A673 (cell line): ENCODE results near the gene SETX. TPM values are rescaled to one million over a fixed set of nuclear protein-coding genes. Genes with fewer than 3 reads are reported as not detected.

Experiments used
- BruUV-seq: library from RNA; stranded (reverse); fragments of 400-500 nt; replicated peaks from 2 replicates; lab custom pipeline; 2021; lab: Mats Ljungman, UMichigan
- CTCF ChIA-PET: fragments of 300-600 bp; sonication (Branson Sonifier 250); formaldehyde crosslinking; loops from one replicate; lab custom pipeline; 2022; ENCODE audit warnings: antibody characterized with exemption; lab: Charles Lee
- POLR2A ChIA-PET: fragments of 300-600 bp; sonication (Branson Sonifier 250); formaldehyde crosslinking; loops from one replicate; lab custom pipeline; 2022; ENCODE audit warnings: antibody characterized with exemption; ENCODE audit not compliant: low non-redundant PET; lab: Charles Lee
- DNase-seq: peaks from one replicate; pipeline ENCODE4 v3.0.0-alpha.2; 2015; ENCODE audit warnings: low spot score
- H3K27ac ChIP-seq: fragments of 200-600 bp; sonication (generic); 2 replicates; pipeline ENCODE4 v1.5.1; 2016; ENCODE audit warnings: mixed run types, low read depth, mild to moderate bottlenecking, mixed read lengths, antibody characterized with exemption, low read length; ENCODE audit not compliant: poor library complexity, severe bottlenecking
- H3K27me3 ChIP-seq: fragments of 200-600 bp; sonication (generic); replicated peaks from 2 replicates; pipeline ENCODE4 v1.6.1; 2017; ENCODE audit warnings: mixed run types, low read depth, mild to moderate bottlenecking, mixed read lengths, antibody characterized with exemption, low read length; ENCODE audit not compliant: insufficient read depth, poor library complexity
- H3K36me3 ChIP-seq: fragments of 200-600 bp; sonication (generic); 2 replicates; pipeline ENCODE4 v1.6.1; 2016; ENCODE audit warnings: mixed run types, mild to moderate bottlenecking, mixed read lengths, antibody characterized with exemption, low read length; ENCODE audit not compliant: insufficient read depth, poor library complexity, severe bottlenecking
- H3K4me1 ChIP-seq: fragments of 200-600 bp; sonication (generic); 2 replicates; pipeline ENCODE4 v1.6.1; 2017; ENCODE audit warnings: mixed run types, mild to moderate bottlenecking, mixed read lengths, antibody characterized with exemption, low read length; ENCODE audit not compliant: insufficient read depth, poor library complexity, severe bottlenecking
- H3K4me3 ChIP-seq: fragments of 200-600 bp; sonication (generic); 2 replicates; pipeline ENCODE4 v1.5.1; 2016; ENCODE audit warnings: low read depth, mixed run types, mild to moderate bottlenecking, mixed read lengths, low read length; ENCODE audit not compliant: poor library complexity, severe bottlenecking
- H3K9me3 ChIP-seq: fragments of 200-600 bp; sonication (generic); 2 replicates; pipeline ENCODE4 v1.6.1; 2016; ENCODE audit warnings: mixed run types, low read depth, mild to moderate bottlenecking, mixed read lengths, antibody characterized with exemption, low read length; ENCODE audit not compliant: poor library complexity, severe bottlenecking
- CTCF ChIP-seq: fragments of 300-800, 200-600 bp; sonication (generic); conservative IDR thresholded peaks from 2 replicates; pipeline ENCODE4 v1.5.1; 2017; ENCODE audit warnings: low read depth, mild to moderate bottlenecking, antibody characterized with exemption, low read length, moderate library complexity, mixed read lengths
- EZH2 ChIP-seq: fragments of 200-600 bp; sonication (generic); IDR thresholded peaks from 2 replicates; pipeline ENCODE4 v1.6.1; 2017; ENCODE audit warnings: borderline replicate concordance, low read depth, mild to moderate bottlenecking, mixed read lengths, antibody characterized with exemption, low read length; ENCODE audit not compliant: poor library complexity, severe bottlenecking
- intact Hi-C: fragments of 100-400 bp; cut with micrococcal nuclease; formaldehyde crosslinking; loops from one replicate; pipeline ENCODE4 v1.10.0; 2022; ENCODE audit not compliant: unreplicated experiment
- total RNA-seq: library from RNA; stranded (reverse); gene quantifications from 2 replicates; pipeline ENCODE4 v1.2.3, GENCODE V29; 2021

The SETX gene
- total RNA-seq, 1 experiment from 2014 or later, result 41.4 TPM

- no peak for DNase-seq
- Histone ChIP-seq H3K9me3 (no peaks in the 10 kb centered on the region), H3K27me3 (no peaks in the 10 kb centered on the region), H3K4me1 (peaks cover 16% of the 10 kb centered on the region), H3K36me3 (no peaks in the 10 kb centered on the region), H3K27ac (no peak overlapping the region), H3K4me3 (no peak overlapping the region)
- ChIA-PET POLR2A (no interaction called here), CTCF (no interaction called here)
- TF ChIP-seq CTCF (no peak), EZH2 (no peak)
- intact Hi-C loops, result loop anchor here (5.0 kb wide), 1 partner anchor 48 kb away; no protein-coding TSS in a partner anchor
- BruUV-seq, result no TSS peak
Observed at GRCh38 chr9:132230605-132231004, 124.2 kb downstream of the SETX start.

GRCh38 chr9:132228062-132228461 lies 126.7 kb downstream of the SETX start:
- Histone ChIP-seq H3K4me1 (no peaks in the 10 kb centered on the region), H3K27me3 (no peaks in the 10 kb centered on the region), H3K36me3 (no peaks in the 10 kb centered on the region), H3K9me3 (no peaks in the 10 kb centered on the region), H3K4me3 (no peak overlapping the region), H3K27ac (no peak overlapping the region)
- BruUV-seq, result no TSS peak
- ChIA-PET POLR2A (no interaction called here), CTCF (interaction anchor here (0.6 kb wide), 2 partner anchors 30 to 138 kb away, joined by 3 to 5 read pairs; no protein-coding TSS in a partner anchor)
- intact Hi-C loops, result no loop called here
- DNase-seq, result no peak
- TF ChIP-seq CTCF (no peak), EZH2 (no peak)

- H3K36me3 ChIP-seq, result no peaks in the 10 kb centered on the region
- no peak for TF ChIP-seq EZH2
- H3K27me3 ChIP-seq, result no peaks in the 10 kb centered on the region
- H3K27ac ChIP-seq, result no peak overlapping the region
- no peak overlapping the region for H3K4me3 ChIP-seq
- ChIA-PET CTCF (interaction anchor here (0.7 kb wide), 1 partner anchor 9 kb away, joined by 3 read pairs; no protein-coding TSS in a partner anchor), POLR2A (interaction anchor here (0.6 kb wide), 1 partner anchor 149 kb away, joined by 3 read pairs; no protein-coding TSS in a partner anchor)
- BruUV-seq, result no TSS peak
- no peaks in the 10 kb centered on the region for H3K4me1 ChIP-seq
- no peak for DNase-seq
- intact Hi-C loops, result no loop called here
- H3K9me3 ChIP-seq, result no peaks in the 10 kb centered on the region
Observed at GRCh38 chr9:132226571-132227430, 128.0 kb downstream of the SETX start.
